ENCODE measurements around the gene ZNF407. TPM values are rescaled to one million over a fixed set of nuclear protein-coding genes. Genes with fewer than 3 reads are reported as not detected.

ZNF407 gene
- polyA plus RNA-seq, 3 donors = 2.2 to 3.0 (median 2.4) TPM

GRCh38 chr18:74994502-74995418 is 397.1 kb downstream of the ZNF407 start:
- H3K27ac ChIP-seq (ENCODE audit: low read depth, low read length) = no peak overlapping the region
- WGBS, 3 donors = 61 to 80% (median 71%) methylated on average over 19 of the region's 19 CpGs

GRCh38 chr18:74995419-74995736 is 397.7 kb downstream of the ZNF407 start:
- no peak overlapping the region for H3K27ac ChIP-seq (ENCODE audit: low read depth, low read length)

GRCh38 chr18:74996055-74996454 is 398.4 kb downstream of the ZNF407 start:
- no peak overlapping the region for H3K27ac ChIP-seq (ENCODE audit: low read depth, low read length)
- WGBS, 3 donors = 90 to 94% (median 92%) methylated on average over 6 of the region's 6 CpGs

More at GRCh38 chr18:74995419-74995736, 397.7 kb downstream of the ZNF407 start:
- WGBS, 3 donors = 75 to 90% (median 81%) methylated on average over 2 of the region's 2 CpGs

- WGBS, 3 donors = 87 to 93% (median 92%) methylated on average over 6 of the region's 6 CpGs
- H3K27ac ChIP-seq (ENCODE audit: low read depth, low read length) = no peak overlapping the region
Measured at GRCh38 chr18:74996996-74997395, 399.3 kb downstream of the ZNF407 start.

- WGBS, 3 donors = 76 to 84% (median 83%) methylated on average over 3 of the region's 3 CpGs
- no peak overlapping the region for H3K27ac ChIP-seq (ENCODE audit: low read depth, low read length)
Measured at GRCh38 chr18:75000920-75001319, 403.2 kb downstream of the ZNF407 start.

- WGBS, 3 donors = 64 to 83% (median 65%) methylated on average over 2 of the region's 2 CpGs
- H3K27ac ChIP-seq (ENCODE audit: low read depth, low read length) = no peak overlapping the region
Measured at GRCh38 chr18:75003039-75003438, 405.4 kb downstream of the ZNF407 start.

- WGBS, 3 donors = 91 to 93% (median 93%) methylated on average over 23 of the region's 23 CpGs
- no peak overlapping the region for H3K27ac ChIP-seq (ENCODE audit: low read depth, low read length)
Measured at GRCh38 chr18:75003764-75004690, 406.4 kb downstream of the ZNF407 start.

- WGBS, 3 donors = 69 to 77% (median 73%) methylated on average over 8 of the region's 8 CpGs
Measured at GRCh38 chr18:75005626-75006025, 408.0 kb downstream of the ZNF407 start.

GRCh38 chr18:75008186-75008585 is 410.5 kb downstream of the ZNF407 start:
- H3K27ac ChIP-seq (ENCODE audit: low read depth, low read length) = no peak overlapping the region
- WGBS, 3 donors = 84 to 93% (median 91%) methylated on average over 5 of the region's 5 CpGs

More at GRCh38 chr18:75005626-75006025, 408.0 kb downstream of the ZNF407 start:
- H3K27ac ChIP-seq (ENCODE audit: low read depth, low read length) = no peak overlapping the region

- 41 to 47% (median 45%) methylated on average over 2 of the region's 2 CpGs for WGBS, 3 donors
Measured at GRCh38 chr18:75009296-75009695, 411.6 kb downstream of the ZNF407 start.

GRCh38 chr18:75009878-75010277 is 412.2 kb downstream of the ZNF407 start:
- H3K27ac ChIP-seq (ENCODE audit: low read depth, low read length) = no peak overlapping the region
- 66 to 70% (median 69%) methylated on average over 4 of the region's 4 CpGs for WGBS, 3 donors

More at GRCh38 chr18:75009296-75009695, 411.6 kb downstream of the ZNF407 start:
- no peak overlapping the region for H3K27ac ChIP-seq (ENCODE audit: low read depth, low read length)

- 61 to 75% (median 71%) methylated on average over 3 of the region's 3 CpGs for WGBS, 3 donors
- H3K27ac ChIP-seq (ENCODE audit: low read depth, low read length) = no peak overlapping the region
Measured at GRCh38 chr18:75010278-75010677, 412.6 kb downstream of the ZNF407 start.

- H3K27ac ChIP-seq (ENCODE audit: low read depth, low read length) = no peak overlapping the region
- 82 to 87% (median 85%) methylated on average over 2 of the region's 2 CpGs for WGBS, 3 donors
Measured at GRCh38 chr18:75010689-75011088, 413.0 kb downstream of the ZNF407 start.

- WGBS, 3 donors = 81 to 94% (median 89%) methylated on average over 7 of the region's 7 CpGs
- H3K27ac ChIP-seq (ENCODE audit: low read depth, low read length) = no peak overlapping the region
Measured at GRCh38 chr18:75016025-75016717, 418.5 kb downstream of the ZNF407 start.

GRCh38 chr18:75023473-75023872 is 425.8 kb downstream of the ZNF407 start:
- no peak overlapping the region for H3K27ac ChIP-seq (ENCODE audit: low read depth, low read length)
- WGBS, 3 donors = 72 to 89% (median 73%) methylated on average over 4 of the region's 4 CpGs

GRCh38 chr18:75024871-75025270 is 427.2 kb downstream of the ZNF407 start:
- WGBS, 3 donors = 86 to 97% (median 96%) methylated on average over 8 of the region's 8 CpGs

GRCh38 chr18:75025573-75025972 is 427.9 kb downstream of the ZNF407 start:
- H3K27ac ChIP-seq (ENCODE audit: low read depth, low read length) = no peak overlapping the region
- WGBS, 3 donors = 69 to 84% (median 77%) methylated on average over 2 of the region's 2 CpGs

More at GRCh38 chr18:75024871-75025270, 427.2 kb downstream of the ZNF407 start:
- no peak overlapping the region for H3K27ac ChIP-seq (ENCODE audit: low read depth, low read length)

GRCh38 chr18:75029481-75029880 is 431.8 kb downstream of the ZNF407 start:
- WGBS, 3 donors = 89 to 94% (median 93%) methylated on average over 16 of the region's 16 CpGs
- H3K27ac ChIP-seq (ENCODE audit: low read depth, low read length) = no peak overlapping the region
